GM12865 (cell line): ENCODE measurements around the gene ZNF444.
"Not testable (repeated sequence)": the region's sequence is repeated elsewhere in the genome, so short reads cannot be mapped to it uniquely, and the experiment has no call there.

Experiments used
- DNase-seq: peaks from one replicate; pipeline ENCODE4 v3.0.0; 2010; ENCODE audit warnings: low read depth
- H3K4me3 ChIP-seq: 2 replicates; pipeline ENCODE4 v1.5.1; 2011; ENCODE audit warnings: mild to moderate bottlenecking, low read depth, low read length, control low read depth
- CTCF ChIP-seq: IDR thresholded peaks from 2 replicates; pipeline ENCODE4 v1.5.1; 2011; ENCODE audit warnings: low read length, control low read depth, low read depth, inconsistent platforms; ENCODE audit not compliant: insufficient read depth; ENCODE audit errors: missing control alignments

Gene ZNF444

GRCh38 chr19:56163097-56163496, 22.0 kb downstream of the ZNF444 start:
- DNase-seq = no peak
- no peak for TF ChIP-seq CTCF
- H3K4me3 ChIP-seq = no peak overlapping the region

GRCh38 chr19:56167064-56167578, 26.0 kb downstream of the ZNF444 start:
- no peak for TF ChIP-seq CTCF
- no peak overlapping the region for H3K4me3 ChIP-seq
- no peak for DNase-seq

GRCh38 chr19:56170261-56170660, 29.2 kb downstream of the ZNF444 start:
- no peak for DNase-seq
- no peak for TF ChIP-seq CTCF
- H3K4me3 ChIP-seq = no peak overlapping the region

GRCh38 chr19:56174086-56174485, 33.0 kb downstream of the ZNF444 start:
- TF ChIP-seq CTCF = no peak

GRCh38 chr19:56174550-56174949, 33.5 kb downstream of the ZNF444 start:
- no peak overlapping the region for H3K4me3 ChIP-seq
- no peak for TF ChIP-seq CTCF
- DNase-seq = no peak

More at GRCh38 chr19:56174086-56174485, 33.0 kb downstream of the ZNF444 start:
- H3K4me3 ChIP-seq = no peak overlapping the region
- DNase-seq = no peak

- not testable (repeated sequence) for H3K4me3 ChIP-seq, DNase-seq
These were observed 34.8 kb downstream of the ZNF444 start, which contains the start of gene GALP for GRCh38 chr19:56175861-56176307. TSS of gene GALP (plus strand) at chr19:56176008. CDS start at chr19:56177109, 1,101 bp downstream.

GRCh38 chr19:56176310-56176709, 35.2 kb downstream of the ZNF444 start:
- DNase-seq, H3K4me3 ChIP-seq: not testable (repeated sequence)

- no peak for TF ChIP-seq CTCF
- DNase-seq = no peak
- no peak overlapping the region for H3K4me3 ChIP-seq
These were observed 35.8 kb downstream of the ZNF444 start for GRCh38 chr19:56176881-56177280.
